PC-3 (cell line): ENCODE measurements around the gene USP2. TPM values are rescaled to one million over a fixed set of nuclear protein-coding genes. Genes with fewer than 3 reads are reported as not detected.
A peak's percentile ranks its signal among the peaks of the same experiment; 100 is the strongest.

Source experiments
- ATAC-seq: fragments of 200-7000 bp; cut with Tn5 transposase; 2 replicates; pipeline ENCODE4 v1.9.1; 2020; ENCODE audit warnings: mild to moderate bottlenecking, moderate library complexity
- BruUV-seq: library from RNA; stranded (reverse); fragments of 400-500 nt; replicated peaks from 2 replicates; lab custom pipeline; 2021; lab: Mats Ljungman, UMichigan
- CTCF ChIA-PET: fragments of 300-600 bp; sonication (Branson Sonifier 250); formaldehyde crosslinking; loops from one replicate; lab custom pipeline; 2022; ENCODE audit warnings: antibody characterized with exemption; lab: Charles Lee
- POLR2A ChIA-PET: fragments of 300-600 bp; sonication (Branson Sonifier 250); formaldehyde crosslinking; loops from one replicate; lab custom pipeline; 2022; ENCODE audit warnings: antibody characterized with exemption; ENCODE audit not compliant: unreplicated experiment; lab: Charles Lee
- DNase-seq: peaks from one replicate; pipeline ENCODE4 v3.0.0-alpha.2; 2015
- H2AFZ ChIP-seq: fragments of 300-600 bp; sonication (generic); 2 replicates; pipeline ENCODE4 v1.6.0; 2016; ENCODE audit warnings: antibody characterized with exemption, low read length
- H3F3A ChIP-seq: fragments of 300-600 bp; sonication (generic); one replicate; pipeline ENCODE4 v1.6.0; 2017; ENCODE audit warnings: antibody characterized with exemption, low read length, control low read depth, mild to moderate bottlenecking; ENCODE audit not compliant: unreplicated experiment
- H3K27ac ChIP-seq: fragments of 300-600 bp; sonication (generic); 2 replicates; pipeline ENCODE4 v1.5.1; 2016; ENCODE audit warnings: mild to moderate bottlenecking, low read length
- H3K27me3 ChIP-seq: fragments of 300-600 bp; sonication (generic); 2 replicates; pipeline ENCODE4 v1.6.1; 2016; ENCODE audit warnings: low read length, mixed read lengths
- H3K36me3 ChIP-seq: fragments of 300-600 bp; sonication (generic); 2 replicates; pipeline ENCODE4 v1.6.1; 2016; ENCODE audit warnings: low read depth, mixed run types, low read length, mixed read lengths
- H3K4me1 ChIP-seq: fragments of 300-600 bp; sonication (generic); 2 replicates; pipeline ENCODE4 v1.5.1; 2016; ENCODE audit warnings: low read length; ENCODE audit not compliant: insufficient read depth
- H3K4me2 ChIP-seq: fragments of 300-600 bp; sonication (generic); 2 replicates; pipeline ENCODE4 v1.6.0; 2016; ENCODE audit warnings: low read length
- H3K4me3 ChIP-seq: fragments of 300-600 bp; sonication (generic); 2 replicates; pipeline ENCODE4 v1.5.1; 2016; ENCODE audit warnings: mild to moderate bottlenecking, low read length, mixed read lengths
- H3K79me2 ChIP-seq: fragments of 300-600 bp; sonication (generic); 2 replicates; pipeline ENCODE4 v1.6.1; 2017; ENCODE audit warnings: low read length, mixed read lengths
- H3K9ac ChIP-seq: fragments of 300-600 bp; sonication (generic); 2 replicates; pipeline ENCODE4 v1.6.0; 2016; ENCODE audit warnings: mild to moderate bottlenecking, low read length
- H3K9me2 ChIP-seq: fragments of 300-600 bp; sonication (generic); replicated peaks from 2 replicates; pipeline ENCODE4 v1.6.1; 2016; ENCODE audit warnings: mixed run types, low read length, mixed read lengths
- H3K9me3 ChIP-seq: fragments of 300-600 bp; sonication (generic); 2 replicates; pipeline ENCODE4 v1.6.1; 2016; ENCODE audit warnings: low read length, mixed read lengths
- H4K20me1 ChIP-seq: fragments of 300-600 bp; sonication (generic); 2 replicates; pipeline ENCODE4 v1.6.1; 2016; ENCODE audit warnings: low read length, mixed read lengths
- EZH2 ChIP-seq: fragments of 300-600 bp; sonication (generic); IDR thresholded peaks from one replicate; pipeline ENCODE4 v1.6.1; 2017; ENCODE audit warnings: antibody characterized with exemption, mild to moderate bottlenecking, low read length; ENCODE audit not compliant: unreplicated experiment
- EZH2phosphoT487 ChIP-seq: fragments of 300-600 bp; sonication (generic); IDR thresholded peaks from 2 replicates; pipeline ENCODE4 v1.6.1; 2018; ENCODE audit warnings: mild to moderate bottlenecking, antibody characterized with exemption, low read length, borderline replicate concordance
- intact Hi-C: fragments of 100-400 bp; cut with micrococcal nuclease; formaldehyde crosslinking; loops from 2 replicates; pipeline ENCODE4 v1.9.0; 2023
- total RNA-seq: library from RNA; depleted of rRNA; stranded (reverse); fragments of >200 nt; gene quantifications from 2 replicates; pipeline ENCODE4 v1.2.3, GENCODE V29; 2014
- TF ChIP-seq, protein P1 (sequence below): fragments of 300-600 bp; sonication (generic); conservative IDR thresholded peaks from 2 replicates; pipeline ENCODE4 v1.5.1; 2017; ENCODE audit warnings: antibody characterized with exemption, low read depth, mild to moderate bottlenecking, low read length

The USP2 gene
- total RNA-seq, 1 experiment from 2014 or later = 1.8 TPM

DNA sequence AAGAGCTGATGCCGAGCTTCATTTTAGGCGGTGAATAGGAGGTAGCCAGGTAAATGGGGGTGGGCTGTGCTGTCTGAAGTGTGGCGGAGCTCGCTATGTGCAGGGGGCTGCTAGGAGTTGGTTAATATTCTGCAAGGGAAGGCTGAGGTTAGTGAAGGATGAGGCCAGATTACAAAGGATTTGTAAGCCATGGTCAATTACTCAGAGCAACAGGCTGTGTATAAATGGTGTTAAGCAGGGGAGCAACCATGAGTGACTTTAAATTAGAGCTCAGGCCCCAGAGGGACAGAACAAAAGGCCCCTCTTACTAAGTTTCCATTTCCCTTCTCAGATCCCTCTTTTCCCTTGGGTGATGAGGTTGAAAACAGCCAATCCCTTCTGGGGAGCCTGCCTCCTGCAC is 57.3 kb downstream of the USP2 start:
- H3K9me2 ChIP-seq = no peaks in the 10 kb centered on the region
- no peak for TF ChIP-seq EZH2
- no peak overlapping the region for H3K4me3 ChIP-seq
- H2AFZ ChIP-seq = no peak overlapping the region
- POLR2A ChIA-PET = interaction anchor here (1.0 kb wide), 1 partner anchor 14 kb away, joined by 3 read pairs; no protein-coding TSS in a partner anchor
- H3K36me3 ChIP-seq = no peaks in the 10 kb centered on the region
- H3K27me3 ChIP-seq = no peaks in the 10 kb centered on the region
- no peak overlapping the region for H3K4me2 ChIP-seq
- intact Hi-C loops = loop anchor here (5.0 to 10.0 kb wide), 2 partner anchors 117 to 159 kb away; partner anchors contain the start of genes CBL and NLRX1
- DNase-seq (no peak), ATAC-seq (no peak)
- no peaks in the 10 kb centered on the region for H3K9me3 ChIP-seq
- H4K20me1 ChIP-seq = no peaks in the 10 kb centered on the region
- no peak overlapping the region for H3K9ac ChIP-seq
- no peaks in the 10 kb centered on the region for H3K79me2 ChIP-seq
- CTCF ChIA-PET = interaction anchor here (0.7 to 1.3 kb wide), 3 partner anchors 14 to 146 kb away, joined by 3 to 6 read pairs (median 3); no protein-coding TSS in a partner anchor
- no peak overlapping the region for H3K27ac ChIP-seq
- no TSS peak for BruUV-seq
- no peaks in the 10 kb centered on the region for H3F3A ChIP-seq
- H3K4me1 ChIP-seq = peaks cover 15% of the 10 kb centered on the region

DNA sequence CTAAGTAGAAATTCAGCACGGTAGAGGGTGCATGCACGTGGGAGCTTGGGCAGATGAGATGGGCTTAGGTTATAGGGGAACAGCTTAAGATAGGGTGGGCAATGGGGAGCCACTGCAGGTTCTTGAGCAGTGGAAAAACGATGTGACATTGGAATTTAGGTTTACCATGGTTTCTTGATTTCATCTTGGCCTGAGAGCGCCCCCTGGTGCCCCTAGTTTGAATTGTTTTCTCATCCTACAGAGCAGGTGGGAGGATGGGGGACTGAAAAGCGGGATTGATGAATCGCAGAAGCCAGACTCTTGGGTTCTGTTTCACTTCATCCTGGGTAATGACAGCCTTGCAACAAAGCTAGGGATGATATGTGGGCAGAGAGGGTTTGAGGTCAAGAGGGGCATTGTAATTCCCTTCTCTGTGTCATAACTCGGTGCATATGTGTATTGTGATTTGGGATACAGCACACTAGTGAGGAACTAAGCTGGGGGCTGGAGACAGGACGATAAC is 57.9 kb downstream of the USP2 start:
- H3K9me2 ChIP-seq = no peaks in the 10 kb centered on the region
- POLR2A ChIA-PET = interaction anchor here (1.0 kb wide), 1 partner anchor 15 kb away, joined by 3 read pairs; no protein-coding TSS in a partner anchor
- intact Hi-C loops = loop anchor here (1.0 to 10.0 kb wide), 3 partner anchors 11 to 159 kb away; partner anchors contain the start of genes CBL, NLRX1 and RNF26
- no peaks in the 10 kb centered on the region for H3F3A ChIP-seq
- no peaks in the 10 kb centered on the region for H3K9me3 ChIP-seq
- no peaks in the 10 kb centered on the region for H4K20me1 ChIP-seq
- CTCF ChIA-PET = interaction anchor here (1.2 to 1.3 kb wide), 2 partner anchors 14 to 39 kb away, joined by 3 to 6 read pairs; no protein-coding TSS in a partner anchor
- H3K27ac ChIP-seq = no peak overlapping the region
- H3K4me2 ChIP-seq = no peak overlapping the region
- no peaks in the 10 kb centered on the region for H3K79me2 ChIP-seq
- H3K9ac ChIP-seq = no peak overlapping the region
- no peaks in the 10 kb centered on the region for H3K36me3 ChIP-seq
- ATAC-seq (0 out of 2 replicates have a peak, but pooled peaks have one; percentile 4), DNase-seq (peak; percentile 86)
- H3K4me1 ChIP-seq = peaks cover 21% of the 10 kb centered on the region
- BruUV-seq = no TSS peak
- H2AFZ ChIP-seq = no peak overlapping the region
- no peaks in the 10 kb centered on the region for H3K27me3 ChIP-seq
- no peak for TF ChIP-seq EZH2phosphoT487
- TF ChIP-seq, protein P1, sequence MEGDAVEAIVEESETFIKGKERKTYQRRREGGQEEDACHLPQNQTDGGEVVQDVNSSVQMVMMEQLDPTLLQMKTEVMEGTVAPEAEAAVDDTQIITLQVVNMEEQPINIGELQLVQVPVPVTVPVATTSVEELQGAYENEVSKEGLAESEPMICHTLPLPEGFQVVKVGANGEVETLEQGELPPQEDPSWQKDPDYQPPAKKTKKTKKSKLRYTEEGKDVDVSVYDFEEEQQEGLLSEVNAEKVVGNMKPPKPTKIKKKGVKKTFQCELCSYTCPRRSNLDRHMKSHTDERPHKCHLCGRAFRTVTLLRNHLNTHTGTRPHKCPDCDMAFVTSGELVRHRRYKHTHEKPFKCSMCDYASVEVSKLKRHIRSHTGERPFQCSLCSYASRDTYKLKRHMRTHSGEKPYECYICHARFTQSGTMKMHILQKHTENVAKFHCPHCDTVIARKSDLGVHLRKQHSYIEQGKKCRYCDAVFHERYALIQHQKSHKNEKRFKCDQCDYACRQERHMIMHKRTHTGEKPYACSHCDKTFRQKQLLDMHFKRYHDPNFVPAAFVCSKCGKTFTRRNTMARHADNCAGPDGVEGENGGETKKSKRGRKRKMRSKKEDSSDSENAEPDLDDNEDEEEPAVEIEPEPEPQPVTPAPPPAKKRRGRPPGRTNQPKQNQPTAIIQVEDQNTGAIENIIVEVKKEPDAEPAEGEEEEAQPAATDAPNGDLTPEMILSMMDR = peak; percentile 95
- H3K4me3 ChIP-seq = no peak overlapping the region

DNA sequence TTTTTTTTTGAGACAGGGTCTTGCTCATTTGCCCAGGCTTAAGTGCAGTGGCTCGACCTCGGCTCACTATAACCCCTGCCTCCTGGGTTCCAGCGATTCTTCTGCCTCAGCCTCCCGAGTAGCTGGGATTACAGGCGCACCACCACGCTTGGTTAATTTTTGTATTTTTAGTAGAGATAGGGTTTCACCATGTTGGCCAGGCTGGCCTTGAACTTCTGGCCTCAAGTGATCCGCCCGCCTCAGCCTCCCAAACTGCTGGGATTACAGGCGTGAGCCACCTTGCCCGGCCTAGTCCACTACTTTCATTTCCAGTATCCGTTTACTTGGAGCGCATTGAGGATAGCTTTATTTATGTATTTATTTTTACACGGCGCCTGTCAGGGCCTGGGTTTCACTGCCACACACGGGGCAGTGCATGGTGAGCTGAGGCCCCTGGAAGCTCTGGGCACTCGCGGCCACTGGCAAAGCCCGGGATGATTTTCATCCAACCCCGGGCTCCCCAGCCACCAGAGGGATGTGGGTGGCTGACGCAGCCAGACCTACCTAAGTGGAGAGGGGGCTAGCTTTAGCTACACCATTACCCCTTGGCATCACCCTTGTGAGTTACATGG is 58.5 kb downstream of the USP2 start:
- Histone ChIP-seq H3F3A (no peaks in the 10 kb centered on the region), H2AFZ (peak overlapping the region; percentile 97; the same call in 1 of the 2 replicates), H3K36me3 (no peaks in the 10 kb centered on the region), H3K79me2 (no peaks in the 10 kb centered on the region), H3K9me2 (no peaks in the 10 kb centered on the region), H3K4me3 (no peak overlapping the region), H3K4me1 (peaks cover 27% of the 10 kb centered on the region), H3K4me2 (no peak overlapping the region), H3K27me3 (no peaks in the 10 kb centered on the region), H3K27ac (no peak overlapping the region), H3K9ac (no peak overlapping the region), H4K20me1 (no peaks in the 10 kb centered on the region), H3K9me3 (no peaks in the 10 kb centered on the region)
- TF ChIP-seq EZH2 = no peak
- TF ChIP-seq, protein P1 = no peak
- TF ChIP-seq EZH2phosphoT487 = no peak
- no TSS peak for BruUV-seq
- DNase-seq (no peak), ATAC-seq (no peak)
- POLR2A ChIA-PET = interaction anchor here (0.5 kb wide), 1 partner anchor 1072 kb away, joined by 7 read pairs; no protein-coding TSS in a partner anchor
- intact Hi-C loops = loop anchor here (1.0 to 10.0 kb wide), 3 partner anchors 11 to 158 kb away; partner anchors contain the start of genes CBL, NLRX1 and RNF26
- CTCF ChIA-PET = interaction anchor here (0.6 to 1.6 kb wide), 2 partner anchors 15 to 17 kb away, joined by 3 to 21 read pairs; no protein-coding TSS in a partner anchor
